Kidney epithelial cell (primary cell): ENCODE measurements around the gene KIAA0825. TPM values are rescaled to one million over a fixed set of nuclear protein-coding genes. Genes with fewer than 3 reads are reported as not detected.

Source experiments
- DNase-seq: peaks from one replicate; pipeline ENCODE4 v3.0.0-alpha.2; 2010; ENCODE audit warnings: low read depth
- H3K27me3 ChIP-seq: 2 replicates; pipeline ENCODE4 v1.6.0; 2011; ENCODE audit warnings: low read length; ENCODE audit not compliant: control insufficient read depth, insufficient read depth
- H3K36me3 ChIP-seq: 2 replicates; pipeline ENCODE4 v1.5.1; 2011; ENCODE audit warnings: low read length; ENCODE audit not compliant: control insufficient read depth, insufficient read depth
- H3K4me3 ChIP-seq: 2 replicates; pipeline ENCODE4 v1.5.1; 2011; ENCODE audit warnings: low read depth, mild to moderate bottlenecking, control low read depth, low read length
- total RNA-seq: library from RNA; depleted of rRNA; stranded (reverse); fragments of >200 nt; gene quantifications from 2 replicates; pipeline ENCODE4 v1.2.3, GENCODE V29; 2015
- TF ChIP-seq, protein P1 (sequence below): IDR thresholded peaks from 2 replicates; pipeline ENCODE4 v1.5.1; 2011; ENCODE audit warnings: mild to moderate bottlenecking, moderate library complexity, low read length, control low read depth, inconsistent platforms; ENCODE audit not compliant: insufficient read depth, poor library complexity, severe bottlenecking

The KIAA0825 gene
- total RNA-seq, 1 donor from 2014 or later: 2.7 TPM

DNA sequence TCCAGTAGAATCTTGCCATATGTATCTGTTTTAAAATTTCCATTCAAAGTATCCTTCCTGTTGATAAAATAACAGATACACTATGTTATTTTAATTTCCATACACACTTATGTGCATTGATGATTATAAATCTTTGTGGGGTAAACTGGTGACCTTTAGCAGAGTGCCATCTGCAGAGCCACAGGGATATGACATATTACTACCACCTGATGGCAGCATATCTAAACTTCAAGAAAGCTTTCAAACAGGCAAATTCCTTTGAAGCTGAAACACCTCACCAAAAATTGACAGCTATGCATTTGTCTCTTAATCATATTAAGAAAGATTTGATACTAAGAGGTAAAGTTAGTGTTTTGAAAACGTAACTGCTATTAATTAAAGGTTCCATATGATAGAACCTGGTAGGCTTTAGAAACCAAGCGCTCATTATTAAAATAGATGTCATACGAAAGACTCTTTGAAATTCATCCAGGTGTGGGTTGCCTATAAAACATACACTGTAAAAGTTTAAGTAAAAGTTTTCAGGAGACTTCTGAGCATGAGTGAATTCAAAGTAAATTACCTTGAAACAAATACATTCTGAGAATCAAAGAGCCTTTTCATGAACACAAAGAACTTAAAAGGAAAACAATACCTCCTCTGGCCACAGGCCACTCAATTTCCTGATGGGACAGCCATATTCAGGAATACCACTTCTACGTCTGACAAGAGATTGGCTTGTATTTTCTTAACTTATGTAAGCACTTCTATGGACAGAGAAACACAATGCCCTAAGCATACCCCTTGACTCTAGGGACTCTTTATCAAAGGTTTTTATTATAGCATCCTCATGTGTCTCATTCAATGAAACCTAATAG is 93.3 kb downstream of the KIAA0825 start:
- Histone ChIP-seq H3K27me3 (no peaks in the 10 kb centered on the region), H3K4me3 (no peak overlapping the region), H3K36me3 (no peaks in the 10 kb centered on the region)
- TF ChIP-seq, protein P1, sequence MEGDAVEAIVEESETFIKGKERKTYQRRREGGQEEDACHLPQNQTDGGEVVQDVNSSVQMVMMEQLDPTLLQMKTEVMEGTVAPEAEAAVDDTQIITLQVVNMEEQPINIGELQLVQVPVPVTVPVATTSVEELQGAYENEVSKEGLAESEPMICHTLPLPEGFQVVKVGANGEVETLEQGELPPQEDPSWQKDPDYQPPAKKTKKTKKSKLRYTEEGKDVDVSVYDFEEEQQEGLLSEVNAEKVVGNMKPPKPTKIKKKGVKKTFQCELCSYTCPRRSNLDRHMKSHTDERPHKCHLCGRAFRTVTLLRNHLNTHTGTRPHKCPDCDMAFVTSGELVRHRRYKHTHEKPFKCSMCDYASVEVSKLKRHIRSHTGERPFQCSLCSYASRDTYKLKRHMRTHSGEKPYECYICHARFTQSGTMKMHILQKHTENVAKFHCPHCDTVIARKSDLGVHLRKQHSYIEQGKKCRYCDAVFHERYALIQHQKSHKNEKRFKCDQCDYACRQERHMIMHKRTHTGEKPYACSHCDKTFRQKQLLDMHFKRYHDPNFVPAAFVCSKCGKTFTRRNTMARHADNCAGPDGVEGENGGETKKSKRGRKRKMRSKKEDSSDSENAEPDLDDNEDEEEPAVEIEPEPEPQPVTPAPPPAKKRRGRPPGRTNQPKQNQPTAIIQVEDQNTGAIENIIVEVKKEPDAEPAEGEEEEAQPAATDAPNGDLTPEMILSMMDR: peak; percentile 57
- DNase-seq: peak; percentile 23

- TF ChIP-seq, protein P1: no peak
- no peak overlapping the region for H3K4me3 ChIP-seq
- no peaks in the 10 kb centered on the region for H3K36me3 ChIP-seq
- no peaks in the 10 kb centered on the region for H3K27me3 ChIP-seq
- no peak for DNase-seq
Observed at GRCh38 chr5:94523018-94523417, 95.4 kb downstream of the KIAA0825 start.

DNA sequence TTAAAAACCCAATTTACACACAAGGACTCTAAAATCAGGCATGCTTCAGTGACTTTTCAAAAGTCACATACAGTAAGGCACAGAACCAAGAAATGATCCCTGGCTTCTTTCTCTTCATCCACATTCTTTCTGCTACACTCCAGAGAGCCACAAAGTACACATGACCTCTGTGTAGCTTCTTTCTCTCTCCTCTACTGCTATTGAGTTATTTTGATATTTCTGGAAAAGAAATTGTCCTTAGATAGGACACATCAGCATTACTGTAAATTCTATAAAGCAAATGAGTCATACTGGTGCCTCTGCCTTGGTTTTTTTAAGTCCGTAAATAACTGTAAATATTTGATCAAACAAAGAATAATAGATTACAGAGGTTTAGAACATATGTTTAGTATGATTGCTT is 96.3 kb downstream of the KIAA0825 start:
- no peaks in the 10 kb centered on the region for H3K27me3 ChIP-seq
- H3K4me3 ChIP-seq: no peak overlapping the region
- DNase-seq: no peak
- no peaks in the 10 kb centered on the region for H3K36me3 ChIP-seq
- TF ChIP-seq, protein P1: no peak

GRCh38 chr5:94517490-94518488 is 100.6 kb downstream of the KIAA0825 start:
- TF ChIP-seq, protein P1: no peak
- no peak for DNase-seq
- no peaks in the 10 kb centered on the region for H3K27me3 ChIP-seq
- H3K4me3 ChIP-seq: no peak overlapping the region
- H3K36me3 ChIP-seq: no peaks in the 10 kb centered on the region

DNA sequence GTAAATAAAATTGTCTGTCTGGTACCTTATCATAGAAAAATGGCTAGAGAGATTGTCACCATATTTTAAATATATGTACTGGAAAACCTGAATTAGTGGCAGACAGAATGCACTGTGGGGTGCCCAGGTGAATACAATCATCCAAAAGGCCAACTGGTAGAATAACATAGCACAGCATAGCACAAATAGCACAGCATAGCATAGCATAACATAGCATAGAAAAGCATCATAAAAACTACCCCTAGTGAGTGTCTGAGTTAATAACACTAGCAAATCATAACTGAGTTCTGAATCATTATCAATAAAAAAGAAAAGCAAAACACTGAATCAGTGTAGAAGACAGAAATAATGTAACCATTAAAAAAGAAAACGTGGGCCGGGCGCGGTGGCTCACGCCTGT is 102.3 kb downstream of the KIAA0825 start:
- no peak overlapping the region for H3K4me3 ChIP-seq
- H3K36me3 ChIP-seq: no peaks in the 10 kb centered on the region
- no peak for DNase-seq
- TF ChIP-seq, protein P1: no peak
- H3K27me3 ChIP-seq: no peaks in the 10 kb centered on the region
